Type B pancreatic cell (in vitro differentiated cells): ENCODE results near the gene MAP1S. TPM values are rescaled to one million over a fixed set of nuclear protein-coding genes. Genes with fewer than 3 reads are reported as not detected.
A peak's percentile ranks its signal among the peaks of the same experiment; 100 is the strongest.

Experiments
- DNase-seq: peaks from one replicate; pipeline ENCODE4 v3.0.0; 2021; ENCODE audit warnings: mixed read lengths; ENCODE audit not compliant: unreplicated experiment; ENCODE audit errors: extremely low spot score
- H3K27ac Mint-ChIP-seq: 2 replicates; pipeline ENCODE4 v1.8.0; 2021; ENCODE audit warnings: mild to moderate bottlenecking, mixed read lengths
- H3K27me3 Mint-ChIP-seq: 2 replicates; pipeline ENCODE4 v1.8.0; 2021; ENCODE audit warnings: mixed read lengths
- H3K36me3 Mint-ChIP-seq: 2 replicates; pipeline ENCODE4 v1.8.0; 2021; ENCODE audit warnings: mixed read lengths
- H3K4me1 Mint-ChIP-seq: one replicate; pipeline ENCODE4 v1.8.0; 2021; ENCODE audit warnings: mixed read lengths; ENCODE audit not compliant: unreplicated experiment
- H3K4me3 Mint-ChIP-seq: 2 replicates; pipeline ENCODE4 v1.8.0; 2021; ENCODE audit warnings: mild to moderate bottlenecking, mixed read lengths
- H3K9me3 Mint-ChIP-seq: 2 replicates; pipeline ENCODE4 v1.8.0; 2021; ENCODE audit warnings: mixed read lengths
- CTCF ChIP-seq: fragments of 200-600 bp; sonication (generic); conservative IDR thresholded peaks from 2 replicates; pipeline ENCODE4 v1.5.0; 2021; ENCODE audit warnings: antibody characterized with exemption, mild to moderate bottlenecking
- total RNA-seq: library from RNA; stranded (reverse); gene quantifications from 2 replicates; pipeline ENCODE4 v1.2.1, GENCODE V29; 2021; ENCODE audit warnings: low replicate concordance

The MAP1S gene
- total RNA-seq, 1 donor from 2014 or later: 87.1 TPM

- Mint-ChIP-seq H3K9me3 (no peaks in the 10 kb centered on the region), H3K27ac (no peak overlapping the region), H3K4me3 (no peak overlapping the region)
These were observed 43.4 kb downstream of the MAP1S start for GRCh38 chr19:17762505-17763229.

GRCh38 chr19:17764348-17764747, 45.1 kb downstream of the MAP1S start:
- Mint-ChIP-seq H3K4me1 (peaks cover 5% of the 10 kb centered on the region), H3K27me3 (peaks cover 5% of the 10 kb centered on the region), H3K36me3 (no peaks in the 10 kb centered on the region), H3K4me3 (no peak overlapping the region), H3K9me3 (no peaks in the 10 kb centered on the region), H3K27ac (no peak overlapping the region)
- TF ChIP-seq CTCF: no peak
- DNase-seq: no peak

More at GRCh38 chr19:17762505-17763229, 43.4 kb downstream of the MAP1S start:
- Mint-ChIP-seq H3K4me1 (peaks cover 5% of the 10 kb centered on the region), H3K27me3 (peaks cover 5% of the 10 kb centered on the region), H3K36me3 (no peaks in the 10 kb centered on the region)
- no peak for TF ChIP-seq CTCF
- DNase-seq: no peak

- Mint-ChIP-seq H3K36me3 (no peaks in the 10 kb centered on the region), H3K4me1 (peaks cover 5% of the 10 kb centered on the region), H3K9me3 (no peaks in the 10 kb centered on the region), H3K27me3 (peaks cover 5% of the 10 kb centered on the region), H3K27ac (no peak overlapping the region), H3K4me3 (no peak overlapping the region)
- no peak for TF ChIP-seq CTCF
- no peak for DNase-seq
These were observed 45.9 kb downstream of the MAP1S start for GRCh38 chr19:17765069-17765618.

GRCh38 chr19:17766543-17767131, 47.4 kb downstream of the MAP1S start:
- H3K4me1 Mint-ChIP-seq: peaks cover 5% of the 10 kb centered on the region
- H3K4me3 Mint-ChIP-seq: peak overlapping the region; percentile 78
- no peaks in the 10 kb centered on the region for H3K36me3 Mint-ChIP-seq
- peak; percentile 84 for DNase-seq
- H3K27me3 Mint-ChIP-seq: peaks cover 5% of the 10 kb centered on the region
- H3K27ac Mint-ChIP-seq: peak overlapping the region; percentile 85
- H3K9me3 Mint-ChIP-seq: no peaks in the 10 kb centered on the region
- peak; percentile 85 for TF ChIP-seq CTCF

- no peak for DNase-seq
These were observed 48.3 kb downstream of the MAP1S start for GRCh38 chr19:17767559-17767958.

More at GRCh38 chr19:17767559-17767958, 48.3 kb downstream of the MAP1S start:
- Mint-ChIP-seq H3K36me3 (no peaks in the 10 kb centered on the region), H3K4me3 (no peak overlapping the region), H3K4me1 (peaks cover 5% of the 10 kb centered on the region), H3K9me3 (no peaks in the 10 kb centered on the region), H3K27ac (no peak overlapping the region), H3K27me3 (peaks cover 5% of the 10 kb centered on the region)
- no peak for TF ChIP-seq CTCF
